Neural progenitor cell (in vitro differentiated cells): ENCODE results near the gene WDHD1.

Experiments
- EZH2phosphoT487 ChIP-seq: fragments of 200-600 bp; sonication (generic); IDR thresholded peaks from 2 replicates; pipeline ENCODE4 v1.6.1; 2017; ENCODE audit warnings: antibody characterized with exemption
- TF ChIP-seq, protein P1 (sequence below): fragments of 200-600 bp; sonication (generic); IDR thresholded peaks from 2 replicates; pipeline ENCODE4 v1.5.1; 2017; ENCODE audit warnings: antibody characterized with exemption, mild to moderate bottlenecking

DNA sequence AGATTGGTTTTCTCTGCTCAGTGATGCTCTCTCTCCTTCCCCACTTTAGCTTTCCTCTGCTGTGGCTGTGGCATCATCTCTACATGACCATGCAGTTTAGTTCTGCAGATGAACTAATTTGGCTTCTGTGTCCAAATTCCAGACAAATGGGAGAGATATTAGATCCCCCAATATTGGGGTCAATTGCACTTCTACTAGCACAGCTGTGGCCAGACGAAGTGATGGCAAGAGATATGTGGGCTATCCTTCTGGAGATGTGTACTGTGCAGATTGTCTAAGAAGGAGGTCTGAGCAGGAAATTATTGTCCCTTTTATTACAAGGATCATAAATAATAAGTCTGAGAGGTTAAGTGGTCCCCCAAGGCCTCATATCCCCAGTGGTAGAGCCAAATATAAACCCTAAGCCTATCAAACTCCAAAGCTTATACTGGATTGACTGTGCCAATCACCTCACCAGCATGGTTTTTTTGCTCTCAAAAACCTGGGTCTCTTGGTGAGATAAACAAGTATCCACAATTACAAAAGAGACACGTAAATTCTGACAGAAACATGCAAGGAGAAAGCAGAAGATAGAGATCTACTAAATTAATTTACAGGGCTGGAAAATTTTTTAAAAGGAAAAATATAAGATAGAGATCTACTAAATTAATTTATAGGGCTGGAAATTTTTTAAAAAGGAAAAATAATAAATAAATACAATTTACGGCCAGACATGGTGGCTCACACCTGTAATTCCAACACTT is 95.1 kb downstream of the WDHD1 start:
- TF ChIP-seq, protein P1, sequence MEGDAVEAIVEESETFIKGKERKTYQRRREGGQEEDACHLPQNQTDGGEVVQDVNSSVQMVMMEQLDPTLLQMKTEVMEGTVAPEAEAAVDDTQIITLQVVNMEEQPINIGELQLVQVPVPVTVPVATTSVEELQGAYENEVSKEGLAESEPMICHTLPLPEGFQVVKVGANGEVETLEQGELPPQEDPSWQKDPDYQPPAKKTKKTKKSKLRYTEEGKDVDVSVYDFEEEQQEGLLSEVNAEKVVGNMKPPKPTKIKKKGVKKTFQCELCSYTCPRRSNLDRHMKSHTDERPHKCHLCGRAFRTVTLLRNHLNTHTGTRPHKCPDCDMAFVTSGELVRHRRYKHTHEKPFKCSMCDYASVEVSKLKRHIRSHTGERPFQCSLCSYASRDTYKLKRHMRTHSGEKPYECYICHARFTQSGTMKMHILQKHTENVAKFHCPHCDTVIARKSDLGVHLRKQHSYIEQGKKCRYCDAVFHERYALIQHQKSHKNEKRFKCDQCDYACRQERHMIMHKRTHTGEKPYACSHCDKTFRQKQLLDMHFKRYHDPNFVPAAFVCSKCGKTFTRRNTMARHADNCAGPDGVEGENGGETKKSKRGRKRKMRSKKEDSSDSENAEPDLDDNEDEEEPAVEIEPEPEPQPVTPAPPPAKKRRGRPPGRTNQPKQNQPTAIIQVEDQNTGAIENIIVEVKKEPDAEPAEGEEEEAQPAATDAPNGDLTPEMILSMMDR, result no peak
- TF ChIP-seq EZH2phosphoT487, result no peak
